ENCODE results near the gene C1QTNF12. TPM values are rescaled to one million over a fixed set of nuclear protein-coding genes. Genes with fewer than 3 reads are reported as not detected.

C1QTNF12 gene
- total RNA-seq, 1 experiment from 2014 or later = 2.0 TPM

- no peak overlapping the region for H3K27ac Mint-ChIP-seq (ENCODE audit: unreplicated experiment)
- no TSS peak for BruUV-seq (replicated peaks)
- H3K4me3 Mint-ChIP-seq (ENCODE audit: low read depth, unreplicated experiment) = no peak overlapping the region
- H3K9me3 Mint-ChIP-seq (ENCODE audit: low read depth, unreplicated experiment) = no peaks in the 10 kb centered on the region
- no peak for TF ChIP-seq CTCF (IDR thresholded peaks at IDR 0.05; ENCODE audit: unreplicated experiment)
- CTCF ChIA-PET = no interaction called here
- peaks cover 16% of the 10 kb centered on the region for H3K27me3 Mint-ChIP-seq (ENCODE audit: unreplicated experiment)
- H3K4me1 Mint-ChIP-seq (ENCODE audit: low read depth, unreplicated experiment) = peaks cover 1% of the 10 kb centered on the region
- intact Hi-C loops (cut with micrococcal nuclease; ENCODE audit: unreplicated experiment) = no loop called here
- no peaks in the 10 kb centered on the region for H3K36me3 Mint-ChIP-seq (ENCODE audit: insufficient read depth, unreplicated experiment)
- DNase-seq = no peak
These were observed 43.5 kb downstream of the C1QTNF12 start for GRCh38 chr1:1202831-1203560.

GRCh38 chr1:1200876-1201810 lies 45.4 kb downstream of the C1QTNF12 start:
- Mint-ChIP-seq H3K4me3 (ENCODE audit: low read depth, unreplicated experiment) (no peak overlapping the region), H3K27me3 (ENCODE audit: unreplicated experiment) (peaks cover 12% of the 10 kb centered on the region), H3K9me3 (ENCODE audit: low read depth, unreplicated experiment) (no peaks in the 10 kb centered on the region), H3K36me3 (ENCODE audit: insufficient read depth, unreplicated experiment) (no peaks in the 10 kb centered on the region), H3K4me1 (ENCODE audit: low read depth, unreplicated experiment) (no peaks in the 10 kb centered on the region), H3K27ac (ENCODE audit: unreplicated experiment) (no peak overlapping the region)
- peak; percentile 35 for DNase-seq
- CTCF ChIA-PET = no interaction called here
- BruUV-seq (replicated peaks) = no TSS peak
- intact Hi-C loops (cut with micrococcal nuclease; ENCODE audit: unreplicated experiment) = no loop called here
- no peak for TF ChIP-seq CTCF (IDR thresholded peaks at IDR 0.05; ENCODE audit: unreplicated experiment)

GRCh38 chr1:1199961-1200875 lies 46.3 kb downstream of the C1QTNF12 start:
- no TSS peak for BruUV-seq (replicated peaks)
- no peak for DNase-seq
- Mint-ChIP-seq H3K4me3 (ENCODE audit: low read depth, unreplicated experiment) (no peak overlapping the region), H3K36me3 (ENCODE audit: insufficient read depth, unreplicated experiment) (no peaks in the 10 kb centered on the region), H3K9me3 (ENCODE audit: low read depth, unreplicated experiment) (no peaks in the 10 kb centered on the region), H3K27ac (ENCODE audit: unreplicated experiment) (no peak overlapping the region), H3K27me3 (ENCODE audit: unreplicated experiment) (peaks cover 12% of the 10 kb centered on the region), H3K4me1 (ENCODE audit: low read depth, unreplicated experiment) (no peaks in the 10 kb centered on the region)
- no peak for TF ChIP-seq CTCF (IDR thresholded peaks at IDR 0.05; ENCODE audit: unreplicated experiment)
- intact Hi-C loops (cut with micrococcal nuclease; ENCODE audit: unreplicated experiment) = no loop called here
- CTCF ChIA-PET = no interaction called here

Measured in Calu3 (cell line).